MCF 10A (cell line): Measurements from ENCODE around the gene AP1G1. TPM values are rescaled to one million over a fixed set of nuclear protein-coding genes. Genes with fewer than 3 reads are reported as not detected.

Source experiments
- BruUV-seq: library from RNA; stranded (reverse); fragments of 400-500 nt; replicated peaks from 2 replicates; lab custom pipeline; 2021; lab: Mats Ljungman, UMichigan
- CTCF ChIA-PET: fragments of 300-600 bp; sonication (Branson Sonifier 250); formaldehyde crosslinking; extraction: SDS; loops from one replicate; lab custom pipeline; 2021; ENCODE audit warnings: antibody characterized with exemption, inconsistent platforms; lab: Yijun Ruan, JAX
- POLR2A ChIA-PET: fragments of 300-600, 350-650 bp; sonication (Branson Sonifier 250); formaldehyde crosslinking; extraction: SDS; loops from one replicate; lab custom pipeline; 2020; ENCODE audit warnings: antibody characterized with exemption, inconsistent platforms; lab: Yijun Ruan, JAX
- DNase-seq: peaks from one replicate; pipeline ENCODE4 v3.0.0-alpha.2; 2018; ENCODE audit not compliant: unreplicated experiment
- H3K27ac Mint-ChIP-seq: one replicate; pipeline ENCODE4 v1.8.0; 2022; ENCODE audit warnings: mild to moderate bottlenecking, low read depth, mixed read lengths; ENCODE audit not compliant: unreplicated experiment
- H3K27me3 Mint-ChIP-seq: one replicate; pipeline ENCODE4 v1.8.0; 2022; ENCODE audit warnings: mixed read lengths; ENCODE audit not compliant: insufficient read depth, unreplicated experiment
- H3K36me3 Mint-ChIP-seq: one replicate; pipeline ENCODE4 v1.8.0; 2022; ENCODE audit warnings: mild to moderate bottlenecking, moderate library complexity, mixed read lengths; ENCODE audit not compliant: insufficient read depth, unreplicated experiment
- H3K4me1 Mint-ChIP-seq: one replicate; pipeline ENCODE4 v1.8.0; 2022; ENCODE audit warnings: mixed read lengths; ENCODE audit not compliant: insufficient read depth, unreplicated experiment
- H3K4me3 Mint-ChIP-seq: one replicate; pipeline ENCODE4 v1.8.0; 2022; ENCODE audit warnings: mild to moderate bottlenecking, moderate library complexity, mixed read lengths; ENCODE audit not compliant: unreplicated experiment
- H3K9me3 Mint-ChIP-seq: one replicate; pipeline ENCODE4 v1.8.0; 2022; ENCODE audit warnings: mixed read lengths; ENCODE audit not compliant: unreplicated experiment
- intact Hi-C: fragments of 100-400 bp; cut with micrococcal nuclease; formaldehyde crosslinking; loops from 2 replicates; pipeline ENCODE4 v1.14.1; 2022
- total RNA-seq: library from RNA; stranded (reverse); gene quantifications from 2 replicates; pipeline ENCODE4 v1.2.3, GENCODE V29; 2022
- TF ChIP-seq, protein P1 (sequence below): fragments of 200-600 bp; IDR thresholded peaks from one replicate; pipeline ENCODE4 v1.8.0; 2022; ENCODE audit warnings: antibody characterized with exemption, mild to moderate bottlenecking; ENCODE audit not compliant: unreplicated experiment

Gene AP1G1
- total RNA-seq, 1 experiment from 2014 or later = 99.5 TPM

DNA sequence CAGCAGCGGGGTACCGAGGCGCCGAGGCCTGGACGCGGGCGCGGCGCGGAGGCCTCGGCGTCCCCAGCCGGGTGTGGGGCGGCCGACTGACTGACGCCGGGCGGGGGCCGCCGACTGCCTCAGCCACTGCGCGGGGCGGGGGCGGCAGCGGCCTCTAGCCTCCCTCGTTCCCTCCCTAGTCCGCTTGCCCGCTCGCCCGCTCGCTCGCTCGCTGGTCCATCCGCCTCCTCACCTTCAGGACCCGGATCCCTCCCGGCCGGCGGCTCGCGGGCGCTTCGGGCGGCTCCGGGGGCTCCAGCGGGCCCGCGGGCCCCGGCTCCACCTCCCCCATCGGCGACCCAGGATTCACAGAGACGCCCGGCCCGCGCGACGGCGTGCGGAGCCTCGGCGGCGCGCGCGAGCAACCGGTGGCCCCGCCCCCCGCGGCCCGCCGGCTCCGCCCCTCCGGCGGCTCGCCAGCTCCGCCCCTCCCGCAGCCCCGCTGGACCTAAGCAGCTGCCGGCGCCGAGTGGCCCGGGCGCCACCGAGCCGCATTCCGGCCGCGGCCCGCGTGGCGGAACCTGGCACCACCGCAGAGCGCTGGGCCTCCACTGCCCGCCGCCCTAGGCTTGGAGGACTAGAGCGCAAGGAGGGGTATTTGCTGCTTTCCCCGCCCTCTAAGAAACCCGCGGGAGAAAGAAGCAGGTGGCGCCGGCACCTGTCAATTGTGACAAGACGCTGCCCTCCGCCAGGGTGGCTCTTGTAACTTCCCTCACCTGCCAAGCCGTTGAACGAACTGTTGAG, 84.9 kb downstream of the AP1G1 start:
- intact Hi-C loops = no loop called here
- DNase-seq = peak; percentile 56
- TF ChIP-seq, protein P1, sequence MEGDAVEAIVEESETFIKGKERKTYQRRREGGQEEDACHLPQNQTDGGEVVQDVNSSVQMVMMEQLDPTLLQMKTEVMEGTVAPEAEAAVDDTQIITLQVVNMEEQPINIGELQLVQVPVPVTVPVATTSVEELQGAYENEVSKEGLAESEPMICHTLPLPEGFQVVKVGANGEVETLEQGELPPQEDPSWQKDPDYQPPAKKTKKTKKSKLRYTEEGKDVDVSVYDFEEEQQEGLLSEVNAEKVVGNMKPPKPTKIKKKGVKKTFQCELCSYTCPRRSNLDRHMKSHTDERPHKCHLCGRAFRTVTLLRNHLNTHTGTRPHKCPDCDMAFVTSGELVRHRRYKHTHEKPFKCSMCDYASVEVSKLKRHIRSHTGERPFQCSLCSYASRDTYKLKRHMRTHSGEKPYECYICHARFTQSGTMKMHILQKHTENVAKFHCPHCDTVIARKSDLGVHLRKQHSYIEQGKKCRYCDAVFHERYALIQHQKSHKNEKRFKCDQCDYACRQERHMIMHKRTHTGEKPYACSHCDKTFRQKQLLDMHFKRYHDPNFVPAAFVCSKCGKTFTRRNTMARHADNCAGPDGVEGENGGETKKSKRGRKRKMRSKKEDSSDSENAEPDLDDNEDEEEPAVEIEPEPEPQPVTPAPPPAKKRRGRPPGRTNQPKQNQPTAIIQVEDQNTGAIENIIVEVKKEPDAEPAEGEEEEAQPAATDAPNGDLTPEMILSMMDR = no peak
- Mint-ChIP-seq H3K9me3 (no peaks in the 10 kb centered on the region), H3K27me3 (no peaks in the 10 kb centered on the region), H3K4me1 (peaks cover 5% of the 10 kb centered on the region), H3K27ac (no peak overlapping the region), H3K4me3 (peak overlapping the region; percentile 96), H3K36me3 (peaks cover 18% of the 10 kb centered on the region)
- no TSS peak for BruUV-seq
- CTCF ChIA-PET = interaction anchor here (0.7 kb wide), 1 partner anchor 227 kb away, joined by 3 read pairs; no protein-coding TSS in a partner anchor
- POLR2A ChIA-PET = interaction anchor here (0.6 to 3.4 kb wide), 17 partner anchors 10 to 239 kb away, joined by 3 to 47 read pairs (median 3); partner anchors contain the start of genes AP1G1 and ZNF821

DNA sequence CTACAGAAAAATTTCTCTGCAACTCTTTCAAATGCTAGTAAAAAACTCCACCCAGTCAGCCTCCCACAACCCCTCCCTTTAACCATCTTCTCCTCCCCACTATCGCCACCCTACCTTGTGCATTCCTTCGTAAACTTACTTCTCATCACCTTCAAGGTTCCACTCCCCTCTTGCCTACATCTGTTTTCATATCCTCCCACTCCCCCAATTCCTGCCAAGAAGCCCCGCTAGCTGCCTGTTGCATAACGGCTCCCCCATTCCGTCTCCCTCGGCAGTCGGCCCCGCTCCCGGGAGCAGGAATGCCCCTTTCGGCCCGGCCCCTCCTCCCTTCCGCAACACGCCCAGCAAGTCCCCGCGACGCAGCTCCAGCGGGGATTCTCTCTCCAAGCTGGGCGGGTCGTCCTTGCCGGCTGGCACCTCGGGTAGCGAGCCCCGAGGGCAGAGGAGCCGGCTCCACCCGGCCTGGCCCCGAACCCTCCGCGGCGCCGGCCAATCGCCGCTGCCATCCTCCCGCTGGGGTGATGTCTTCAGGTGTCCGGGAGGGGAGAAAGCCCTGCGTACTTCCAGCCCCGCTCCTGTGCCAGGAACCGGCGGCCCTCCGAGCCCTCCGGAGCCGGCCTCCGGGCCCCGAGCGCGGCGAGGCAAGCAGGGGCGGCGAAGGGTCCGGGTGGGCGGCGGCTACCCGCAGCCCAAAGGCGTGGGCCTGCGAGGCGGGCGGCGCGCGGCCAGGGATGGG, 85.7 kb downstream of the AP1G1 start:
- peaks cover 21% of the 10 kb centered on the region for H3K36me3 Mint-ChIP-seq
- DNase-seq = peak; percentile 86
- intact Hi-C loops = no loop called here
- peaks cover 5% of the 10 kb centered on the region for H3K4me1 Mint-ChIP-seq
- H3K27me3 Mint-ChIP-seq = no peaks in the 10 kb centered on the region
- ChIA-PET CTCF (interaction anchor here (0.7 kb wide), 1 partner anchor 227 kb away, joined by 3 read pairs; no protein-coding TSS in a partner anchor), POLR2A (interaction anchor here (0.6 to 3.4 kb wide), 13 partner anchors 11 to 326 kb away, joined by 3 to 47 read pairs (median 5); partner anchors contain the start of genes AP1G1 and ZNF821)
- peak overlapping the region; percentile 96 for H3K4me3 Mint-ChIP-seq
- H3K27ac Mint-ChIP-seq = peak overlapping the region; percentile 59
- no TSS peak for BruUV-seq
- no peaks in the 10 kb centered on the region for H3K9me3 Mint-ChIP-seq
- TF ChIP-seq, protein P1 = no peak

DNA sequence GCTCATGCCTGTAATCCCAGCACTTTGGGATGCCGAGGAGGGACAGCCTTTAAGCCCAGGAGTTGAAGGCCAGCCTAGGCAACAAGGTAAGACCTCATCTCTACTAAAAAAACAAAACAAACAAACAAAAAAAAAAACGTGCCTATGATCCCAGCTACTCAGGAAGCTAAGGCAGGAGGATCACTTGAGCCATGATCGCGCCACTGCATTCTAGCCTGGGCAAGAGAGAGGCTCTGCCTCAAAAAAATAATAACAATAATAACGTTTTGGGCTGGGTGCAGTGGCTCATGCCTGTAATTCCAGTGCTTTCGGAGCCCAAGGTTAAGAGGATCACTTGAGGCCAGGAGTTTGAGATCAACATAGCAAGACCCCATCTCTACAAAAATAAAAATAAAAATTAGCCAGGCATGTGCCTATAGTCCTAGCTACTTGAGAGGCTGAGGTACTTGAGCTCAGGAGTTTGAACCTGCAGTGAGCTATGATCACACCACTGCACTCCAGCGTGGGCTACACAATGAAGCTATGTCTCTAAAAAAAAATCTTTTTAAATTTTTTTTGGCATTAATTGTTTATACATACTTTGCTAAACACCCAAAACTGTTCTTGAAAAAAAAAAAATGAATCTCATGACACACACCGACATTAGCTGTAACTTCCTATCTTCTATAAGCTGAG, 87.4 kb downstream of the AP1G1 start:
- TF ChIP-seq, protein P1 = no peak
- Mint-ChIP-seq H3K27me3 (no peaks in the 10 kb centered on the region), H3K27ac (no peak overlapping the region), H3K4me1 (peaks cover 5% of the 10 kb centered on the region), H3K36me3 (peaks cover 21% of the 10 kb centered on the region), H3K9me3 (no peaks in the 10 kb centered on the region), H3K4me3 (no peak overlapping the region)
- CTCF ChIA-PET = interaction anchor here (0.6 to 1.5 kb wide), 6 partner anchors 12 to 1155 kb away, joined by 3 to 7 read pairs (median 4); no protein-coding TSS in a partner anchor
- intact Hi-C loops = no loop called here
- POLR2A ChIA-PET = interaction anchor here (0.7 to 3.4 kb wide), 3 partner anchors 10 to 240 kb away, joined by 3 to 47 read pairs (median 5); no protein-coding TSS in a partner anchor
- DNase-seq = no peak
- no TSS peak for BruUV-seq
